Activated effector memory CD4-positive, alpha-beta T cell treated with Interleukin-2 at 50 U/mL for 16 hours (primary cell): Measurements from ENCODE around the gene BMP8B.
"Not testable (repeated sequence)": the region's sequence is repeated elsewhere in the genome, so short reads cannot be mapped to it uniquely, and the experiment has no call there.

Experiments used
- DNase-seq: peaks from one replicate; pipeline ENCODE4 v3.0.0-alpha.2; 2020

BMP8B gene

GRCh38 chr1:39777306-39777705, 11.4 kb downstream of the BMP8B start:
- no peak for DNase-seq

- no peak for DNase-seq
These were observed 11.8 kb downstream of the BMP8B start for GRCh38 chr1:39776886-39777285.

GRCh38 chr1:39776400-39776713, 12.3 kb downstream of the BMP8B start:
- DNase-seq: no peak

GRCh38 chr1:39775676-39776399, 12.8 kb downstream of the BMP8B start:
- not testable (repeated sequence) for DNase-seq

- DNase-seq: not testable (repeated sequence)
These were observed 13.5 kb downstream of the BMP8B start for GRCh38 chr1:39775141-39775540.

- DNase-seq: not testable (repeated sequence)
These were observed 15.2 kb downstream of the BMP8B start for GRCh38 chr1:39773369-39773979.

- not testable (repeated sequence) for DNase-seq
These were observed 17.6 kb downstream of the BMP8B start, which contains the start of gene OXCT2 for GRCh38 chr1:39771022-39771532. TSS of gene OXCT2 (minus strand) at chr1:39771348. CDS start at chr1:39771255, 93 bp downstream.

GRCh38 chr1:39770100-39771021, 18.3 kb downstream of the BMP8B start:
- not testable (repeated sequence) for DNase-seq

GRCh38 chr1:39769502-39769901, 19.2 kb downstream of the BMP8B start:
- DNase-seq: not testable (repeated sequence)

- DNase-seq: not testable (repeated sequence)
These were observed 22.2 kb downstream of the BMP8B start for GRCh38 chr1:39766466-39766865.

- DNase-seq: not testable (repeated sequence)
These were observed 24.2 kb downstream of the BMP8B start for GRCh38 chr1:39764512-39764911.

GRCh38 chr1:39763619-39764374, 24.9 kb downstream of the BMP8B start:
- DNase-seq: not testable (repeated sequence)

GRCh38 chr1:39762550-39763540, 25.8 kb downstream of the BMP8B start:
- no peak for DNase-seq

- no peak for DNase-seq
These were observed 27.0 kb downstream of the BMP8B start for GRCh38 chr1:39761557-39762260.

- DNase-seq: no peak
These were observed 27.6 kb downstream of the BMP8B start for GRCh38 chr1:39761016-39761415.

- no peak for DNase-seq
These were observed 28.3 kb downstream of the BMP8B start for GRCh38 chr1:39760074-39761008.

- no peak for DNase-seq
These were observed 29.3 kb downstream of the BMP8B start for GRCh38 chr1:39759436-39759726.

GRCh38 chr1:39758556-39759435, 29.9 kb downstream of the BMP8B start:
- no peak for DNase-seq

GRCh38 chr1:39757501-39757900, 31.2 kb downstream of the BMP8B start:
- DNase-seq: no peak
